ENCODE data around the gene TESK2.

- TF ChIP-seq CTCF (IDR thresholded peaks at IDR 0.05) (no peak), POLR2A (IDR thresholded peaks at IDR 0.05) (no peak)
Observed at GRCh38 chr1:45403298-45403697, 87.7 kb downstream of the TESK2 start.

Data from right lobe of liver (tissue), 4 donors.